WTC11 (cell line): ENCODE data around the gene PIGV. TPM values are rescaled to one million over a fixed set of nuclear protein-coding genes. Genes with fewer than 3 reads are reported as not detected.

ENCODE experiments used
- ATAC-seq: fragments of 200-7000 bp; cut with Tn5 transposase; 2 replicates; pipeline ENCODE4 v1.10.0; 2021; ENCODE audit warnings: mild to moderate bottlenecking, moderate library complexity
- CTCF ChIA-PET: fragments of 300-600 bp; sonication (Branson Sonifier 250); formaldehyde crosslinking; loops from one replicate; lab custom pipeline; 2021; ENCODE audit warnings: antibody characterized with exemption; lab: Charles Lee
- POLR2A ChIA-PET: fragments of 350-600 bp; sonication (Branson Sonifier 250); formaldehyde crosslinking; loops from one replicate; lab custom pipeline; 2021; ENCODE audit warnings: antibody characterized with exemption; lab: Charles Lee
- DNase-seq: peaks from one replicate; pipeline ENCODE4 v3.0.0; 2021; ENCODE audit warnings: low spot score
- H3K27ac Mint-ChIP-seq: 2 replicates; pipeline ENCODE4 v1.8.0; 2021; ENCODE audit warnings: mixed read lengths
- H3K27me3 Mint-ChIP-seq: 2 replicates; pipeline ENCODE4 v1.8.0; 2021; ENCODE audit warnings: low read depth, mild to moderate bottlenecking, moderate library complexity, mixed read lengths
- H3K36me3 Mint-ChIP-seq: 2 replicates; pipeline ENCODE4 v1.8.0; 2021; ENCODE audit warnings: mixed read lengths
- H3K4me1 Mint-ChIP-seq: 2 replicates; pipeline ENCODE4 v1.8.0; 2022; ENCODE audit warnings: mixed read lengths
- H3K4me3 Mint-ChIP-seq: 2 replicates; pipeline ENCODE4 v1.8.0; 2021; ENCODE audit warnings: mild to moderate bottlenecking, moderate library complexity, mixed read lengths
- H3K9me3 Mint-ChIP-seq: 2 replicates; pipeline ENCODE4 v1.8.0; 2021; ENCODE audit warnings: mixed read lengths
- ATF1 ChIP-seq: sonication (generic); formaldehyde crosslinking; IDR thresholded peaks from 2 replicates; pipeline ENCODE4 v1.8.1; 2023; ENCODE audit warnings: mild to moderate bottlenecking, moderate library complexity, missing genetic modification reagents
- CREB1 ChIP-seq: sonication (generic); formaldehyde crosslinking; IDR thresholded peaks from 2 replicates; pipeline ENCODE4 v1.8.0; 2023; ENCODE audit warnings: mild to moderate bottlenecking, missing genetic modification reagents
- FOXJ3 ChIP-seq: sonication (generic); formaldehyde crosslinking; IDR thresholded peaks from 2 replicates; pipeline ENCODE4 v1.9.0; 2021; ENCODE audit warnings: missing genetic modification reagents, mild to moderate bottlenecking, borderline replicate concordance
- HMGA2 ChIP-seq: fragments of 250-450 bp; sonication (Bioruptor Pico); IDR thresholded peaks from 2 replicates; pipeline ENCODE4 v1.4.0; 2021; ENCODE audit warnings: mild to moderate bottlenecking, moderate library complexity
- IRF2 ChIP-seq: sonication (generic); formaldehyde crosslinking; IDR thresholded peaks from 2 replicates; pipeline ENCODE4 v1.8.0; 2022; ENCODE audit warnings: low read depth, missing genetic modification reagents, borderline replicate concordance
- MXD4 ChIP-seq: fragments of 250-450 bp; sonication (Bioruptor Pico); IDR thresholded peaks from 2 replicates; pipeline ENCODE4 v1.8.0; 2021; ENCODE audit warnings: mild to moderate bottlenecking, moderate library complexity, borderline replicate concordance
- TEAD1 ChIP-seq: sonication (generic); formaldehyde crosslinking; IDR thresholded peaks from 2 replicates; pipeline ENCODE4 v1.8.0; 2022; ENCODE audit warnings: mild to moderate bottlenecking, missing genetic modification reagents
- total RNA-seq: library from RNA; stranded (reverse); gene quantifications from 3 replicates; pipeline ENCODE4 v1.2.3, GENCODE V29; 2021
- TF ChIP-seq, protein P1 (sequence below): fragments of 250-450 bp; sonication (Bioruptor Pico); IDR thresholded peaks from 2 replicates; pipeline ENCODE4 v1.9.0; 2021; ENCODE audit warnings: mild to moderate bottlenecking, borderline replicate concordance
- TF ChIP-seq, protein P2 (sequence below): fragments of 250-450 bp; sonication (Bioruptor Pico); IDR thresholded peaks from 2 replicates; pipeline ENCODE4 v1.9.0; 2021; ENCODE audit warnings: moderate library complexity, mild to moderate bottlenecking, inconsistent platforms, borderline replicate concordance
- TF ChIP-seq, protein P3 (sequence below): sonication (generic); formaldehyde crosslinking; IDR thresholded peaks from 2 replicates; pipeline ENCODE4 v1.8.0; 2023; ENCODE audit warnings: mild to moderate bottlenecking, missing genetic modification reagents
- TF ChIP-seq, protein P4 (sequence below): sonication (generic); formaldehyde crosslinking; IDR thresholded peaks from 2 replicates; pipeline ENCODE4 v1.8.0; 2022; ENCODE audit warnings: mild to moderate bottlenecking, missing genetic modification reagents
- TF ChIP-seq, protein P5 (sequence below): fragments of 250-450 bp; sonication (Bioruptor Pico); IDR thresholded peaks from 2 replicates; pipeline ENCODE4 v1.9.0; 2021; ENCODE audit warnings: mild to moderate bottlenecking
- TF ChIP-seq, protein P6 (sequence below): sonication (generic); formaldehyde crosslinking; IDR thresholded peaks from 2 replicates; pipeline ENCODE4 v1.8.0; 2023; ENCODE audit warnings: missing genetic modification reagents, mild to moderate bottlenecking, borderline replicate concordance
- TF ChIP-seq, protein P7 (sequence below): sonication (generic); formaldehyde crosslinking; IDR thresholded peaks from 2 replicates; pipeline ENCODE4 v1.8.1; 2022; ENCODE audit warnings: mild to moderate bottlenecking, moderate library complexity, missing genetic modification reagents

PIGV gene
- total RNA-seq, 1 experiment from 2014 or later = 15.0 TPM

DNA sequence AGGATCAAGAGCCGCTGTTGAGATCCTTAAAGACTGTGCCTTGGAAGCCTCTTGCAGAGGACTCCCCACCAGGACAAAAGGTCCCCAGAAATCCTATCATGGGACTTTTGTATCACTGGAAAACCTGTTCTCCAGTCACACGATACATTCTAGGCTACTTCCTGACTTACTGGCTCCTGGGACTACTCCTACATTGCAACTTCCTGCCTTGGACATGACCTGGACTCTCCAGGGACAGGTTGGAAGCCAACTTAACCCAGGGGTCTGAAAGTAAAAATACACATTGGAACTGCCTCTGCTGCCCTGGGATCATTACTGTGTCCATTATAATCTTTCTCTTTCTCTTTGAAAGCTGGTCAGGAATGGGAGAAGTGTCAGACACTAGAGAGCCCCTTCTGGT lies 9.9 kb downstream of the PIGV start:
- Mint-ChIP-seq H3K4me3 (no peak overlapping the region), H3K36me3 (peaks cover 20% of the 10 kb centered on the region)
- CTCF ChIA-PET = interaction anchor here (1.1 to 1.2 kb wide), 2 partner anchors 9 to 195 kb away, joined by 3 to 5 read pairs; no protein-coding TSS in a partner anchor
- TF ChIP-seq, protein P1, sequence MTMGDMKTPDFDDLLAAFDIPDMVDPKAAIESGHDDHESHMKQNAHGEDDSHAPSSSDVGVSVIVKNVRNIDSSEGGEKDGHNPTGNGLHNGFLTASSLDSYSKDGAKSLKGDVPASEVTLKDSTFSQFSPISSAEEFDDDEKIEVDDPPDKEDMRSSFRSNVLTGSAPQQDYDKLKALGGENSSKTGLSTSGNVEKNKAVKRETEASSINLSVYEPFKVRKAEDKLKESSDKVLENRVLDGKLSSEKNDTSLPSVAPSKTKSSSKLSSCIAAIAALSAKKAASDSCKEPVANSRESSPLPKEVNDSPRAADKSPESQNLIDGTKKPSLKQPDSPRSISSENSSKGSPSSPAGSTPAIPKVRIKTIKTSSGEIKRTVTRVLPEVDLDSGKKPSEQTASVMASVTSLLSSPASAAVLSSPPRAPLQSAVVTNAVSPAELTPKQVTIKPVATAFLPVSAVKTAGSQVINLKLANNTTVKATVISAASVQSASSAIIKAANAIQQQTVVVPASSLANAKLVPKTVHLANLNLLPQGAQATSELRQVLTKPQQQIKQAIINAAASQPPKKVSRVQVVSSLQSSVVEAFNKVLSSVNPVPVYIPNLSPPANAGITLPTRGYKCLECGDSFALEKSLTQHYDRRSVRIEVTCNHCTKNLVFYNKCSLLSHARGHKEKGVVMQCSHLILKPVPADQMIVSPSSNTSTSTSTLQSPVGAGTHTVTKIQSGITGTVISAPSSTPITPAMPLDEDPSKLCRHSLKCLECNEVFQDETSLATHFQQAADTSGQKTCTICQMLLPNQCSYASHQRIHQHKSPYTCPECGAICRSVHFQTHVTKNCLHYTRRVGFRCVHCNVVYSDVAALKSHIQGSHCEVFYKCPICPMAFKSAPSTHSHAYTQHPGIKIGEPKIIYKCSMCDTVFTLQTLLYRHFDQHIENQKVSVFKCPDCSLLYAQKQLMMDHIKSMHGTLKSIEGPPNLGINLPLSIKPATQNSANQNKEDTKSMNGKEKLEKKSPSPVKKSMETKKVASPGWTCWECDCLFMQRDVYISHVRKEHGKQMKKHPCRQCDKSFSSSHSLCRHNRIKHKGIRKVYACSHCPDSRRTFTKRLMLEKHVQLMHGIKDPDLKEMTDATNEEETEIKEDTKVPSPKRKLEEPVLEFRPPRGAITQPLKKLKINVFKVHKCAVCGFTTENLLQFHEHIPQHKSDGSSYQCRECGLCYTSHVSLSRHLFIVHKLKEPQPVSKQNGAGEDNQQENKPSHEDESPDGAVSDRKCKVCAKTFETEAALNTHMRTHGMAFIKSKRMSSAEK (CRISPR knock-in tag) = no peak
- no peak for TF ChIP-seq MXD4
- TF ChIP-seq TEAD1 (CRISPR knock-in tag) = no peak
- TF ChIP-seq FOXJ3 (CRISPR knock-in tag) = no peak
- TF ChIP-seq CREB1 (CRISPR knock-in tag) = no peak
- no peak for TF ChIP-seq ATF1 (CRISPR knock-in tag)
- TF ChIP-seq, protein P2, sequence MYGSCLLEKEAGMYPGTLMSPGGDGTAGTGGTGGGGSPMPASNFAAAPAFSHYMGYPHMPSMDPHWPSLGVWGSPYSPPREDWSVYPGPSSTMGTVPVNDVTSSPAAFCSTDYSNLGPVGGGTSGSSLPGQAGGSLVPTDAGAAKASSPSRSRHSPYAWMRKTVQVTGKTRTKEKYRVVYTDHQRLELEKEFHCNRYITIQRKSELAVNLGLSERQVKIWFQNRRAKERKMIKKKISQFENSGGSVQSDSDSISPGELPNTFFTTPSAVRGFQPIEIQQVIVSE (CRISPR knock-in tag) = no peak
- no peak for TF ChIP-seq HMGA2 (CRISPR knock-in tag)
- TF ChIP-seq, protein P3, sequence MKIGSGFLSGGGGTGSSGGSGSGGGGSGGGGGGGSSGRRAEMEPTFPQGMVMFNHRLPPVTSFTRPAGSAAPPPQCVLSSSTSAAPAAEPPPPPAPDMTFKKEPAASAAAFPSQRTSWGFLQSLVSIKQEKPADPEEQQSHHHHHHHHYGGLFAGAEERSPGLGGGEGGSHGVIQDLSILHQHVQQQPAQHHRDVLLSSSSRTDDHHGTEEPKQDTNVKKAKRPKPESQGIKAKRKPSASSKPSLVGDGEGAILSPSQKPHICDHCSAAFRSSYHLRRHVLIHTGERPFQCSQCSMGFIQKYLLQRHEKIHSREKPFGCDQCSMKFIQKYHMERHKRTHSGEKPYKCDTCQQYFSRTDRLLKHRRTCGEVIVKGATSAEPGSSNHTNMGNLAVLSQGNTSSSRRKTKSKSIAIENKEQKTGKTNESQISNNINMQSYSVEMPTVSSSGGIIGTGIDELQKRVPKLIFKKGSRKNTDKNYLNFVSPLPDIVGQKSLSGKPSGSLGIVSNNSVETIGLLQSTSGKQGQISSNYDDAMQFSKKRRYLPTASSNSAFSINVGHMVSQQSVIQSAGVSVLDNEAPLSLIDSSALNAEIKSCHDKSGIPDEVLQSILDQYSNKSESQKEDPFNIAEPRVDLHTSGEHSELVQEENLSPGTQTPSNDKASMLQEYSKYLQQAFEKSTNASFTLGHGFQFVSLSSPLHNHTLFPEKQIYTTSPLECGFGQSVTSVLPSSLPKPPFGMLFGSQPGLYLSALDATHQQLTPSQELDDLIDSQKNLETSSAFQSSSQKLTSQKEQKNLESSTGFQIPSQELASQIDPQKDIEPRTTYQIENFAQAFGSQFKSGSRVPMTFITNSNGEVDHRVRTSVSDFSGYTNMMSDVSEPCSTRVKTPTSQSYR = no peak
- TF ChIP-seq, protein P4, sequence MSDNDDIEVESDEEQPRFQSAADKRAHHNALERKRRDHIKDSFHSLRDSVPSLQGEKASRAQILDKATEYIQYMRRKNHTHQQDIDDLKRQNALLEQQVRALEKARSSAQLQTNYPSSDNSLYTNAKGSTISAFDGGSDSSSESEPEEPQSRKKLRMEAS (CRISPR knock-in tag) = no peak
- TF ChIP-seq IRF2 (CRISPR knock-in tag) = no peak
- TF ChIP-seq, protein P5, sequence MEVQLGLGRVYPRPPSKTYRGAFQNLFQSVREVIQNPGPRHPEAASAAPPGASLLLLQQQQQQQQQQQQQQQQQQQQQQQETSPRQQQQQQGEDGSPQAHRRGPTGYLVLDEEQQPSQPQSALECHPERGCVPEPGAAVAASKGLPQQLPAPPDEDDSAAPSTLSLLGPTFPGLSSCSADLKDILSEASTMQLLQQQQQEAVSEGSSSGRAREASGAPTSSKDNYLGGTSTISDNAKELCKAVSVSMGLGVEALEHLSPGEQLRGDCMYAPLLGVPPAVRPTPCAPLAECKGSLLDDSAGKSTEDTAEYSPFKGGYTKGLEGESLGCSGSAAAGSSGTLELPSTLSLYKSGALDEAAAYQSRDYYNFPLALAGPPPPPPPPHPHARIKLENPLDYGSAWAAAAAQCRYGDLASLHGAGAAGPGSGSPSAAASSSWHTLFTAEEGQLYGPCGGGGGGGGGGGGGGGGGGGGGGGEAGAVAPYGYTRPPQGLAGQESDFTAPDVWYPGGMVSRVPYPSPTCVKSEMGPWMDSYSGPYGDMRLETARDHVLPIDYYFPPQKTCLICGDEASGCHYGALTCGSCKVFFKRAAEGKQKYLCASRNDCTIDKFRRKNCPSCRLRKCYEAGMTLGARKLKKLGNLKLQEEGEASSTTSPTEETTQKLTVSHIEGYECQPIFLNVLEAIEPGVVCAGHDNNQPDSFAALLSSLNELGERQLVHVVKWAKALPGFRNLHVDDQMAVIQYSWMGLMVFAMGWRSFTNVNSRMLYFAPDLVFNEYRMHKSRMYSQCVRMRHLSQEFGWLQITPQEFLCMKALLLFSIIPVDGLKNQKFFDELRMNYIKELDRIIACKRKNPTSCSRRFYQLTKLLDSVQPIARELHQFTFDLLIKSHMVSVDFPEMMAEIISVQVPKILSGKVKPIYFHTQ (CRISPR knock-in tag) = no peak
- TF ChIP-seq, protein P6, sequence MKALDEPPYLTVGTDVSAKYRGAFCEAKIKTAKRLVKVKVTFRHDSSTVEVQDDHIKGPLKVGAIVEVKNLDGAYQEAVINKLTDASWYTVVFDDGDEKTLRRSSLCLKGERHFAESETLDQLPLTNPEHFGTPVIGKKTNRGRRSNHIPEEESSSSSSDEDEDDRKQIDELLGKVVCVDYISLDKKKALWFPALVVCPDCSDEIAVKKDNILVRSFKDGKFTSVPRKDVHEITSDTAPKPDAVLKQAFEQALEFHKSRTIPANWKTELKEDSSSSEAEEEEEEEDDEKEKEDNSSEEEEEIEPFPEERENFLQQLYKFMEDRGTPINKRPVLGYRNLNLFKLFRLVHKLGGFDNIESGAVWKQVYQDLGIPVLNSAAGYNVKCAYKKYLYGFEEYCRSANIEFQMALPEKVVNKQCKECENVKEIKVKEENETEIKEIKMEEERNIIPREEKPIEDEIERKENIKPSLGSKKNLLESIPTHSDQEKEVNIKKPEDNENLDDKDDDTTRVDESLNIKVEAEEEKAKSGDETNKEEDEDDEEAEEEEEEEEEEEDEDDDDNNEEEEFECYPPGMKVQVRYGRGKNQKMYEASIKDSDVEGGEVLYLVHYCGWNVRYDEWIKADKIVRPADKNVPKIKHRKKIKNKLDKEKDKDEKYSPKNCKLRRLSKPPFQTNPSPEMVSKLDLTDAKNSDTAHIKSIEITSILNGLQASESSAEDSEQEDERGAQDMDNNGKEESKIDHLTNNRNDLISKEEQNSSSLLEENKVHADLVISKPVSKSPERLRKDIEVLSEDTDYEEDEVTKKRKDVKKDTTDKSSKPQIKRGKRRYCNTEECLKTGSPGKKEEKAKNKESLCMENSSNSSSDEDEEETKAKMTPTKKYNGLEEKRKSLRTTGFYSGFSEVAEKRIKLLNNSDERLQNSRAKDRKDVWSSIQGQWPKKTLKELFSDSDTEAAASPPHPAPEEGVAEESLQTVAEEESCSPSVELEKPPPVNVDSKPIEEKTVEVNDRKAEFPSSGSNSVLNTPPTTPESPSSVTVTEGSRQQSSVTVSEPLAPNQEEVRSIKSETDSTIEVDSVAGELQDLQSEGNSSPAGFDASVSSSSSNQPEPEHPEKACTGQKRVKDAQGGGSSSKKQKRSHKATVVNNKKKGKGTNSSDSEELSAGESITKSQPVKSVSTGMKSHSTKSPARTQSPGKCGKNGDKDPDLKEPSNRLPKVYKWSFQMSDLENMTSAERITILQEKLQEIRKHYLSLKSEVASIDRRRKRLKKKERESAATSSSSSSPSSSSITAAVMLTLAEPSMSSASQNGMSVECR = no peak
- TF ChIP-seq, protein P7, sequence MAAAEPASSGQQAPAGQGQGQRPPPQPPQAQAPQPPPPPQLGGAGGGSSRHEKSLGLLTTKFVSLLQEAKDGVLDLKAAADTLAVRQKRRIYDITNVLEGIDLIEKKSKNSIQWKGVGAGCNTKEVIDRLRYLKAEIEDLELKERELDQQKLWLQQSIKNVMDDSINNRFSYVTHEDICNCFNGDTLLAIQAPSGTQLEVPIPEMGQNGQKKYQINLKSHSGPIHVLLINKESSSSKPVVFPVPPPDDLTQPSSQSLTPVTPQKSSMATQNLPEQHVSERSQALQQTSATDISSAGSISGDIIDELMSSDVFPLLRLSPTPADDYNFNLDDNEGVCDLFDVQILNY (CRISPR knock-in tag) = no peak
- TF ChIP-seq, all 79 proteins: peak for 0
- POLR2A ChIA-PET = no interaction called here
- no peak overlapping the region for H3K27ac Mint-ChIP-seq
- 0 out of 2 replicates have a peak, but pooled peaks cover 3% of the 10 kb centered on the region for H3K27me3 Mint-ChIP-seq
- H3K9me3 Mint-ChIP-seq = peaks cover 11% of the 10 kb centered on the region
- DNase-seq = no peak
- peaks cover 19% of the 10 kb centered on the region for H3K4me1 Mint-ChIP-seq
- ATAC-seq = no peak
